ENCODE data around the gene CACNA1C.

The CACNA1C gene

GRCh38 chr12:2456122-2456812 lies 403.5 kb downstream of the CACNA1C start:
- Histone ChIP-seq H3K4me3 (ENCODE audit: low read length) (no peak overlapping the region), H3K27me3 (ENCODE audit: control insufficient read depth, low read length) (no peaks in the 10 kb centered on the region), H3K36me3 (ENCODE audit: control insufficient read depth, low read length) (no peaks in the 10 kb centered on the region), H3K4me2 (ENCODE audit: low read length) (no peak overlapping the region), H3K79me2 (ENCODE audit: control insufficient read depth, low read length) (no peaks in the 10 kb centered on the region), H3F3A (ENCODE audit: control insufficient read depth, insufficient read depth) (no peaks in the 10 kb centered on the region), H3K9me2 (replicated peaks; ENCODE audit: control insufficient read depth, low read length) (no peaks in the 10 kb centered on the region), H3K4me1 (ENCODE audit: control insufficient read depth, low read length) (no peaks in the 10 kb centered on the region), H3K27ac (ENCODE audit: low read depth, low read length) (no peak overlapping the region), H4K20me1 (ENCODE audit: control insufficient read depth, insufficient read depth, low read depth, low read length) (no peaks in the 10 kb centered on the region), H3K9me3 (ENCODE audit: control insufficient read depth, insufficient read depth, low read length) (no peaks in the 10 kb centered on the region)
- TF ChIP-seq CTCF (IDR thresholded peaks at IDR 0.05; ENCODE audit: low read depth, low read length, poor library complexity, severe bottlenecking) (no peak), EZH2phosphoT487 (IDR thresholded peaks at IDR 0.05; ENCODE audit: borderline replicate concordance, low read length) (no peak)

GRCh38 chr12:2456813-2457186 lies 404.0 kb downstream of the CACNA1C start:
- TF ChIP-seq CTCF (IDR thresholded peaks at IDR 0.05; ENCODE audit: low read depth, low read length, poor library complexity, severe bottlenecking) (no peak), EZH2phosphoT487 (IDR thresholded peaks at IDR 0.05; ENCODE audit: borderline replicate concordance, low read length) (no peak)
- no peaks in the 10 kb centered on the region for H3K36me3 ChIP-seq (ENCODE audit: control insufficient read depth, low read length)
- no peaks in the 10 kb centered on the region for H3K4me1 ChIP-seq (ENCODE audit: control insufficient read depth, low read length)
- no peaks in the 10 kb centered on the region for H3K27me3 ChIP-seq (ENCODE audit: control insufficient read depth, low read length)
- no peak overlapping the region for H3K27ac ChIP-seq (ENCODE audit: low read depth, low read length)
- no peaks in the 10 kb centered on the region for H3K9me2 ChIP-seq (replicated peaks; ENCODE audit: control insufficient read depth, low read length)
- H3F3A ChIP-seq (ENCODE audit: control insufficient read depth, insufficient read depth): no peaks in the 10 kb centered on the region
- no peak overlapping the region for H3K4me3 ChIP-seq (ENCODE audit: low read length)
- H3K79me2 ChIP-seq (ENCODE audit: control insufficient read depth, low read length): no peaks in the 10 kb centered on the region
- H3K4me2 ChIP-seq (ENCODE audit: low read length): no peak overlapping the region
- H3K9me3 ChIP-seq (ENCODE audit: control insufficient read depth, insufficient read depth, low read length): no peaks in the 10 kb centered on the region
- H4K20me1 ChIP-seq (ENCODE audit: control insufficient read depth, insufficient read depth, low read depth, low read length): no peaks in the 10 kb centered on the region

GRCh38 chr12:2457215-2457932 lies 404.6 kb downstream of the CACNA1C start:
- Histone ChIP-seq H4K20me1 (ENCODE audit: control insufficient read depth, insufficient read depth, low read depth, low read length) (no peaks in the 10 kb centered on the region), H3K27me3 (ENCODE audit: control insufficient read depth, low read length) (no peaks in the 10 kb centered on the region)

More at GRCh38 chr12:2457215-2457932, 404.6 kb downstream of the CACNA1C start:
- Histone ChIP-seq H3K9me3 (ENCODE audit: control insufficient read depth, insufficient read depth, low read length) (no peaks in the 10 kb centered on the region), H3F3A (ENCODE audit: control insufficient read depth, insufficient read depth) (no peaks in the 10 kb centered on the region), H3K9me2 (replicated peaks; ENCODE audit: control insufficient read depth, low read length) (no peaks in the 10 kb centered on the region), H3K27ac (ENCODE audit: low read depth, low read length) (no peak overlapping the region), H3K4me3 (ENCODE audit: low read length) (no peak overlapping the region), H3K4me2 (ENCODE audit: low read length) (no peak overlapping the region), H3K4me1 (ENCODE audit: control insufficient read depth, low read length) (no peaks in the 10 kb centered on the region), H3K36me3 (ENCODE audit: control insufficient read depth, low read length) (no peaks in the 10 kb centered on the region), H3K79me2 (ENCODE audit: control insufficient read depth, low read length) (no peaks in the 10 kb centered on the region)
- no peak for TF ChIP-seq CTCF (IDR thresholded peaks at IDR 0.05; ENCODE audit: low read depth, low read length, poor library complexity, severe bottlenecking)
- TF ChIP-seq EZH2phosphoT487 (IDR thresholded peaks at IDR 0.05; ENCODE audit: borderline replicate concordance, low read length): no peak

All from DOHH2 (cell line).